ENCODE measurements around the gene MPZL1.

The MPZL1 gene

GRCh38 chr1:167695147-167695546 lies 26.6 kb upstream of the MPZL1 start:
- no peak for DNase-seq (ENCODE audit: low read depth, low spot score)

DNA sequence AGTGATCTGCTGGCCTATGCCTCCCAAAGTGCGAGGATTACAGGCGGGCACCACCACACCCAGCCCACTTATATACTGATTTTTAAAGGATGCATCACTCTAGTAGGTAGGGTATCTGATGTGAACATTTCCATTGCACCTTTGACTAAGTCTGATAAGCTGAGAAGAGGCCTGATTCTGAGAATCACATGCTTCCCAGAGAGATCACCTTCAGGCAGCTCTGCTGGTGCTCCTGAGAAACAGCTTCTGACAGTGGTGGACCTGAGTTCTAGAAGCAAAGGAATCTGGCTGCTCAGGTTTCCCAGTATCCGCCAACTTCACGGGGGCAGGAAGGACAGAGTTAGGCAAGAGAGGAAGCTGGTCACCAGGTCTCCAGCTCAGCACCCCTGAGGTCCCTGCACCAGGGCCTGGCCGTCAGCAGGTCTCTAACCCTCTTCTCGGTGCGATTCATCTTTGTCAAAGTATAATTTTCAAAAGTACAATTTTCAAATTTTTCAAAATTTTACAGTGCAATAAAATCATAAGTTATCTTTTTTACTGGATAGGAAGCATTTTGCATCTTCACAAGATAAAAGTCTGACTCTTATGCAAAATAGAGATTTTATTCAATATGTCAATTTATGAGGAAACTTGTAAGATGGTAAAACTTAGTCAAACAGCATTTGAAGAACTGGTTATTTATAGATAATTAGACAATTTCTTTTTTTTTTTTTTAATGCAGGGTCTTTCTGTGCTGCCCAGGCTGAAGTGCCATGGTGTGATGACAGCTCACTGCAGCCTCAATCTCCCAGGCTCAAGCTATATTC lies 25.8 kb upstream of the MPZL1 start:
- no peak for DNase-seq (ENCODE audit: low read depth, low spot score)

DNA sequence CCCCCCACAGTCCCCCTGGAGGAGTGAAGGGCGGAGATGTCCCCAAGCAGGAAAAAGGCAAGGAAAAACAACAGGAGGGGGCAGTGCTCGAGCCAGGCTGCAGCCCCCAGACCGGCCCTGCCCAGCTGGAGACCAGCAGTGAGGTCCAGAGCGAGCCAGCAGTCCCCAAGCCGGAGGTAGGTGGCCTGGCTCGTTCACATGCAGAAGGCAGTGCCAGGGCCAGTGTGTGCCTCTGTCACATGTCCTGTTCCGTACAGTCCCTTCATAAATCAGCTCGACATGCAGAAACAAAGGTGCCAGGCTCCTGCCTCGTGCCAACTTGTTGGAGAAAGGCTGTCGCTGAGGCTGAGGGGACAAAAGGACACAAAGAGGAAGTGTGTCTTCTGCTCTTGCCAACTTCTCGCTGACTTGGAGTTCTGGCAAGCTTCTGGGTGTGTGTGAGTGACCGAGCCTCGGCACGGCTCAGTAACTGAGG lies 24.1 kb upstream of the MPZL1 start:
- no peak for DNase-seq (ENCODE audit: low read depth, low spot score)

DNA sequence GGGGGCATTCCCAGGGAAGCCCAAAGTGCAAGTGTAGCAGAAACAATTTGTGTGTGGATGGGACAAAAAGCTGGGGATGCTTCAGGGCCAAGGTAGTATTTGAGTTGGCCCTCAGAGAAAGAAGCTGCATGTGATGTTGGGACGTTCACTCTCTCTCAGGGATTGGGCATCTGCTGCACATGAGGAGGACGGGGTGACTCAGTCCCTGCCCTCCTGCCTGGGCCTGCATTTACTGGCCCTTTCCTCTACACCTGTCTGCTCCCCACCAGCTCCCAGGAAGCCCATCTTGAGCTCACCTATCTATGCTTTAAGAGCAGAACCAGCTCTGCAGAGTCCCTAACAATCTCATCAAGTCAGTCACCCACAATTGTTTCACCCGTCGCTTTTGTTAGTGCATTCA lies 23.5 kb upstream of the MPZL1 start:
- DNase-seq (ENCODE audit: low read depth, low spot score), result no peak

DNA sequence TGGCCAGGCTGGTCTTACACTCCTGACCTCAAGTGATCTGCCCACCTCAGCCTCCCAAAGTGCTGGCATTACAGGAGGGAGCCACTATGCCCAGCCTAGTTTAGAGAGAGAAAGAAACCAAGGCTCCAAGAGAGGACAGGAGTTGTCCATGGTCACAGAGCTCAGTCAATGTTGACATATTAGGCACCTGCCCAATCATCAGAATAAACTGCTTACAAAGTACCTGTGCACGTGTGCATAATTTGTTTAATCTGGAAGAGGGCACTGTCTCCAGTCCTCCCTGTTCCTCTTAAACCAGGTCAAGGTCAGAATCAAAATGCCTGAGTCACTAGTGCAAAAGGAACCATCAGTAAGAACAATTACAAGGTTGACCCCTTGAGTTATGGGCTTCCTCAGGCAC lies 20.3 kb upstream of the MPZL1 start:
- DNase-seq (ENCODE audit: low read depth, low spot score), result no peak

DNA sequence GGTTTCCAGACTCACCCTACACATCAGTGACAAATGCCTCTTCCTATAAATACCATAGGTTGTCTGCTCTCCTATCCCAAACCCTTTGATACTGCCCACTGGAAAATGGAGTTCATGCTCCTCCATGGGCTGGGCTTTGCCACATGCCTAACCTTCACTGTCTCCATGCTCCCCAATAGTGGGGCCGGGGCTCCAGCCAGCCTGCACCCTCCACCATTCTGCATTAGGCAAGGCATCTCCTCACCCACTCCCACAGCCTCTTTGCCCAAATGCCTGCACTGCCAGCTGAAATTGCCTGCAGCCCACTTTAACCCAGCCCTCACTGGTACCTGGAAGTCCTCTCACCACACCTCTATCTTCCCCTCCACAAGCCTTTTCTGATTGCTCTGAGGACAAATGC lies 18.2 kb upstream of the MPZL1 start:
- no peak for DNase-seq (ENCODE audit: low read depth, low spot score)

GRCh38 chr1:167704715-167705114 lies 17.1 kb upstream of the MPZL1 start:
- DNase-seq (ENCODE audit: low read depth, low spot score), result no peak

DNA sequence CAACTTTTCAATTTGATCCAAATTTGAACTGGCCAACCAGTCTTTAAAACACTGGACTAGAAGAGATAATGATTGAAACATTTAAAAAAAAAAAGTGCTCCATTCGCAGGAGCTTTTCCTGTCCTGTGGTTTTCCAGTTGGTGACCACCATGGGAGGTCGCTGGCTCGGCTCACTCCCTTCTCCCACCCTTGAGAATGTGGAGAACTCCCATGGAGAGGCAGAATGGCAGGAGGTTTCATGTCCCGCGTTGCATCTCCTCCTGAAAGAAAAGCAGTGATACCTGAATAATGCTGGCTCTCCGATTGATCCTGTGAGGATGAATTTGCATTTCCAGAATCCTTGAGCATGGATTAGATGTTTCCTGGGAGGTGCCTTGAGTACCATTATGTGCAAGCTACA lies 16.5 kb upstream of the MPZL1 start:
- no peak for DNase-seq (ENCODE audit: low read depth, low spot score)

GRCh38 chr1:167706363-167706762 lies 15.4 kb upstream of the MPZL1 start:
- DNase-seq (ENCODE audit: low read depth, low spot score), result no peak

GRCh38 chr1:167706931-167707877 lies 14.6 kb upstream of the MPZL1 start:
- DNase-seq (ENCODE audit: low read depth, low spot score), result no peak

DNA sequence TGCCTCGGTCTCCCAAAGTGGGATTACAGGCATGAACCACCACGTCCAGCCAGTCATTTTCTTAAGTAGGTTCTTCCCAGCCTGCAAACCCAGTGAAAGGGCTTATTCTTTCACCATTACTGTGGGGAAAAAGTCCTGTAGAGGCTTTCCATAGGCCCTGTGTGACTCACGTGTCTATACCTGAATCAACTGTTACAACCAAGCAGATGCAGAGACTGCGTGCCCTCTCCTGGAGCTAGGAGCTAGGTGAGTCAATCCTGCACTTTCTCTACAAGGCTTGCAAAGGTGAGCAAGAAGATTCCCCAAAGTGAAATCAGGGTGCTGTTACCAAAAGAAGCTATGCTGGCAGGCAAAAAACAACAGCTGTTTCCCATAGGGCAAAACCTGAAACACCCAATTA lies 13.8 kb upstream of the MPZL1 start:
- no peak for DNase-seq (ENCODE audit: low read depth, low spot score)

- no peak for DNase-seq (ENCODE audit: low read depth, low spot score)
Observed at GRCh38 chr1:167708940-167709389, 12.8 kb upstream of the MPZL1 start.

- DNase-seq (ENCODE audit: low read depth, low spot score), result no peak
Observed at GRCh38 chr1:167710836-167711235, 10.9 kb upstream of the MPZL1 start.

DNA sequence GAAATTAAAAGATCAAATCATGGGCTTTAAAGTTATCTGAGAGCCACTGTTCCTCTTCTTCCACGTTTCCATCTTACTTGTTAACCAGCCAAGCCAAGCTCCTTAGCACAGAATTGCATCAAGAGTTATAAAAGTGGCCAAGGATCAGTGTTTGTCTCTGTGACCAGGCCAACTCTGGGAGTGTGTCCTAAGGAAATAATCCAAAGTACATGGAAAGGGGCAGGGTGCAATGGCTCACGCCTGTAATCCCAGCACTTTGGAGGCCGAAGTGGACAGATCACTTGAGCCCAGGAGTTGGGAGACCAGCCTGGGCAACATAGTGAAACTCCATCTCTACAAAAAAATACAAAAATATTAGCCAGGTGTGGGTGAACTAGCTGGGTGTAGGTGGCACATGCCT lies 10.0 kb upstream of the MPZL1 start:
- no peak for DNase-seq (ENCODE audit: low read depth, low spot score)

DNA sequence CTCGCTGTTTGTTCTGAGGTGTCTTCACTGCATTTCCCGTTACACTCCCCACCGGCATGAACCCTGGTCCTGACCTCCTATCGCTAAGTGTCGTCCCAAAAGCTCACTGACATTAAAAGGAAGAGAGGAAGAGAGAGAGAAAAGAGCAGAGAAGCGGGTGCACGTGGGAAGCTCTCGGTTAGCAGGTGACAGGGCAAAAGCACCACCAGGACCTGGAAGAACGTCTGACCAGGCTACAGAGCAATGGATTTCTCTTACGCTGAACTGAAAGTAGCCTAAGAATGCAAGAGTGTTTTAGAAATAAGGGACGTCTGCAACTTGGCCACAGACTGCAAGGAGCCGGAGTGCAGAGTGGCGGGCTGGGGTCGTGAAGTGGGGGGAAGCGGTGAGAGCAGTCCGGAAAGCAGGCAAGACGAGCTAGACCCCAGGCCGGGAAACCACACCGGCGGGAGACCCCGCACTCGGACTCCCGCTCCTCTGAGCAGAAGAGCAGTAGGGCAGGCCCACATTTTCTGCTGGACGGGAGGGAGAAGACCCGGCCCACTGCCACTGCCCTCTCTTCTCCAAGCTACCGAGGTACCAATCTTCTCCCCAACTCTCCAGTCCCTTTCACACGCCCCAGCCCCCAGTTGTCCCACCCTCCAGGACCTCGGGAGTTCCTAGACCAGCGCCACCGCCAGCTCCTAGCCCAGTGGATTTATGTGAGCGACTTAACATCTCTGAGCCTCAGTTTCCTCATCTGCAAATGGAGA lies 8.3 kb upstream of the MPZL1 start:
- DNase-seq (ENCODE audit: low read depth, low spot score), result no peak

DNA sequence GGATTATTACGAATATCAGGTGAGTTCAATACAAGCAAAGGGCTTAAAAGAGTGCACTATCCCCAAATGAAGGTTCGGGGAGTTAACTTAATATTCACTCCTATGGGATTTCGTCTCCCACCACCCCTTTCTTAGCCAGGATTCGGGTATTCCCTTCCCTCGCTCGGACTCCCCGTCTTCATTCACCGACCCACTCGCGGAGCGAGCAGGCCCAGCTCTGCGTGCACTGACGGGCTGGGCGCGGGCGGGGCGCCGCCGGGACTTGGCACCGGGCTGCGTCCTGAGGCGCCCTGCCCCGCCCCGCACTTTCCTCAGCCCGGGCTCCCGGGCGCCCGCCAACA lies 7.7 kb upstream of the MPZL1 start:
- DNase-seq (ENCODE audit: low read depth, low spot score), result peak; percentile 54

GRCh38 chr1:167714439-167715156 lies 7.2 kb upstream of the MPZL1 start:
- DNase-seq (ENCODE audit: low read depth, low spot score), result peak; percentile 82

GRCh38 chr1:167715157-167715999 lies 6.4 kb upstream of the MPZL1 start:
- peak; percentile 66 for DNase-seq (ENCODE audit: low read depth, low spot score)

- DNase-seq (ENCODE audit: low read depth, low spot score), result no peak
Observed at GRCh38 chr1:167716000-167716271, 5.8 kb upstream of the MPZL1 start.

DNA sequence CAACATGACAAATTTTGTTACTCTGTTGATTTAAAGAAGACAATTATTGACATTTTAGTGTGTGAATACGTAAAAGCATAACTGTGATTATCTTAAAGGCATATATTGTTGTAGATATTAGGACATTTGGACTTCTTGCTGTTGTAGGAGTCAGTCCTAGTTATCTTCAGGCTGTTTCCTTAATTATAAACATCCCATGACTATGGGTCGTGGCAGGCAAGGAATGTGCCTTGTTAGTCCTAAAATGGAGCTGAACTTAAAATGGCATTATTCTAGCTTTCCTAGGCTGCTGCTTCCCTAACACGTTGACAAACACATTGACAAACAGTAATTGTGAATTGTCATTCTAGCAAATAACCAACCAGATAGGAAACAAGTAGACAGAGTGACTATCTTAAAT lies 4.4 kb upstream of the MPZL1 start:
- DNase-seq (ENCODE audit: low read depth, low spot score), result no peak
